ENCODE data around the gene ADRB1.

Gene ADRB1

GRCh38 chr10:114043532-114044246 is at the start of gene ADRB1:
TSS of gene ADRB1 (plus strand) at chr10:114043866. CDS start at chr10:114044133, 267 bp downstream.
- DNase-seq, result no peak

- DNase-seq, result no peak
These were observed 48.5 kb upstream of the ADRB1 start for GRCh38 chr10:113995201-113995600.

GRCh38 chr10:113997428-113997827 is 46.2 kb upstream of the ADRB1 start:
- DNase-seq, result no peak

- no peak for DNase-seq
These were observed 44.1 kb upstream of the ADRB1 start for GRCh38 chr10:113999531-113999930.

- DNase-seq, result no peak
These were observed 43.1 kb upstream of the ADRB1 start for GRCh38 chr10:114000457-114001010.

- DNase-seq, result no peak
These were observed 41.2 kb upstream of the ADRB1 start for GRCh38 chr10:114002422-114002821.

GRCh38 chr10:114003161-114003941 is 40.3 kb upstream of the ADRB1 start:
- DNase-seq, result no peak

- DNase-seq, result no peak
These were observed 34.2 kb upstream of the ADRB1 start for GRCh38 chr10:114009281-114009996.

GRCh38 chr10:114010316-114010715 is 33.4 kb upstream of the ADRB1 start:
- DNase-seq, result no peak

- no peak for DNase-seq
These were observed 31.0 kb upstream of the ADRB1 start for GRCh38 chr10:114012650-114013049.

- no peak for DNase-seq
These were observed 28.0 kb upstream of the ADRB1 start for GRCh38 chr10:114015708-114016107.

GRCh38 chr10:114017271-114017670 is 26.4 kb upstream of the ADRB1 start:
- DNase-seq, result no peak

- no peak for DNase-seq
These were observed 25.8 kb upstream of the ADRB1 start for GRCh38 chr10:114017873-114018272.

- no peak for DNase-seq
These were observed 24.4 kb upstream of the ADRB1 start for GRCh38 chr10:114019226-114019625.

- no peak for DNase-seq
These were observed 22.5 kb upstream of the ADRB1 start for GRCh38 chr10:114021154-114021553.

GRCh38 chr10:114021717-114022680 is 21.7 kb upstream of the ADRB1 start:
- no peak for DNase-seq

- no peak for DNase-seq
These were observed 20.7 kb upstream of the ADRB1 start for GRCh38 chr10:114022766-114023597.

GRCh38 chr10:114024876-114025610 is 18.6 kb upstream of the ADRB1 start:
- DNase-seq, result no peak

GRCh38 chr10:114025611-114026130 is 18.0 kb upstream of the ADRB1 start:
- DNase-seq, result no peak

All from NCI-H446 (cell line).